ENCODE data around the gene KANSL1.

- no peak for TF ChIP-seq CTCF (IDR thresholded peaks at IDR 0.05)
- no peak for TF ChIP-seq POLR2A (IDR thresholded peaks at IDR 0.05)
Measured at GRCh38 chr17:46106966-46107644, 86.1 kb downstream of the KANSL1 start.
